Pancreas (tissue), 10 donors: ENCODE data around the gene POU2F2. TPM values are rescaled to one million over a fixed set of nuclear protein-coding genes. Genes with fewer than 3 reads are reported as not detected.

Source experiments
- ATAC-seq, 4 donors: fragments of 200-7000 bp; cut with Tn5 transposase; one replicate each; pipeline versions ENCODE4 v1.8.0 to v1.9.1; 2020; ENCODE audit warnings: mild to moderate bottlenecking in 4 of 4, moderate library complexity in 4 of 4
- DNase-seq, 6 donors: peaks; one replicate each; pipeline ENCODE4 v3.0.0-alpha.2; 2020
- FAIRE-seq: peaks from 2 replicates; lab custom pipeline; 2012; peaks lifted over from hg19 to GRCh38; lab: Jason Lieb, UNC
- H3K27ac ChIP-seq, 4 donors: fragments of 200-600 bp; sonication (generic); 1 replicate in 3 of 4; 2 replicates in 1 of 4; pipeline versions ENCODE4 v1.5.0 to v1.8.0; 2020
- H3K27me3 ChIP-seq, 4 donors: fragments of 200-600 bp; one replicate each; pipeline ENCODE4 v1.8.0; 2021
- H3K36me3 ChIP-seq, 3 donors: fragments of 200-600 bp; sonication (generic) in 1 of 3; one replicate each; pipeline versions ENCODE4 v1.5.0 to v1.8.0; 2020 to 2021
- H3K4me1 ChIP-seq, 3 donors: fragments of 200-600 bp; one replicate each; pipeline ENCODE4 v1.8.0; 2021
- H3K4me3 ChIP-seq, 4 donors: fragments of 200-600 bp; sonication (generic) in 2 of 4; one replicate each; pipeline versions ENCODE4 v1.5.0 to v1.8.0; 2020 to 2021
- H3K9me3 ChIP-seq, 4 donors: fragments of 200-600 bp; one replicate each; pipeline ENCODE4 v1.8.0; 2021
- WGBS, 2 donors: extraction: QIAGEN DNeasy Blood & Tissue Kit; methylation state at CpG; one replicate each; pipeline ENCODE4 v1.1.7; 2013; 5-methylcytosine and 5-hydroxymethylcytosine counted together
- intact Hi-C, 3 donors: fragments of 100-400 bp; cut with DNase I; formaldehyde crosslinking; loops; one replicate each; pipeline versions ENCODE4 v1.11.1 to v1.14.2; 2022
- polyA plus RNA-seq, 2 donors: library from polyadenylated mRNA; stranded (reverse); fragments of 200-250 nt; gene quantifications; one replicate each; pipeline ENCODE4 v1.2.3, GENCODE V29; 2013
- total RNA-seq, 6 donors: library from RNA; stranded (reverse); fragmentation: NEBNext Ultra II Directional in 4 of 6; extraction: Animal tissue kit (Norgen Biotek cat#: 25700) in 4 of 6; gene quantifications; one replicate each; pipeline versions ENCODE4 v1.2.1 to v1.2.4, GENCODE V29; 2021 to 2023
- TF ChIP-seq, protein P1 (sequence below), 4 donors: fragments of 200-600 bp; sonication (generic) in 3 of 4; IDR thresholded peaks; one replicate each; pipeline versions ENCODE4 v1.5.0 to v1.8.0; 2021; ENCODE audit warnings: antibody characterized with exemption in 4 of 4
- donor health status: healthy with polysubstance abuse.
- donor health status: DM: no; HTN: no; CAD: no; lungs with moderate emphysema.
- donor health status: DM: no; HTN: no; CAD: no.
- donor health status: control.
- donor health status: control.
- donor health status: Bipolar disorder and iron deficiency.
- donor health status: DM: yes; HTN: yes; CAD: no.
- donor health status: DM: no; HTN: no; CAD: no.
- donor health status: DM: no; HTN: no; CAD: no.
- donor health status: DM: yes; HTN: yes; CAD: no.

POU2F2 gene
- total and polyA plus RNA-seq, 8 donors, result 0.56 to 5.6 (median 1.3) TPM

DNA sequence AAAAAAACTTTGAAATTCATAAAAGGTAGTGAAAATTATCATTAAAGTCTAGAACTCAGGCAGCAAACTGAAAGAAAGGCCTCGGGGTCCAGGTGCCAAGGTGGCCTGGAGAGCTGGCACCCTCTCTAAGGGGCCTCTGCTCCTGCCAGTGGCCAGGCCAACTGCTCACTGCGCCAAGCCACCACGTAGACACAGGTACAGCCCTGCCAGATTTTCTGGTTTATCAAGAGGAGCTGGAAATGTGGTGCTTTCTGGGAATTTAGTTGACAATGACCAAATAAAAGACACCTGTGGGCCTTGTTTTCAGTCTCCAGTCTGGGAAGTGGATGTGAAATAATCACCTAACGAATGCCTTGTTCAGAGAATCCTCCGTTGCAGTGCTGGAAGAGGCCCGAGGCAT, 33.5 kb downstream of the POU2F2 start:
- intact Hi-C loops, result no loop called here
- H3K27ac ChIP-seq, result peak overlapping the region; percentile 47 to 93 (median 74)
- peaks cover 20 to 28% (median 22%) of the 10 kb centered on the region in 3 donors for H3K4me1 ChIP-seq
- FAIRE-seq (no peak), ATAC-seq (peak; percentile 85 to 94 (median 91)), DNase-seq (peak; percentile 71 to 90 (median 82))
- TF ChIP-seq, protein P1, sequence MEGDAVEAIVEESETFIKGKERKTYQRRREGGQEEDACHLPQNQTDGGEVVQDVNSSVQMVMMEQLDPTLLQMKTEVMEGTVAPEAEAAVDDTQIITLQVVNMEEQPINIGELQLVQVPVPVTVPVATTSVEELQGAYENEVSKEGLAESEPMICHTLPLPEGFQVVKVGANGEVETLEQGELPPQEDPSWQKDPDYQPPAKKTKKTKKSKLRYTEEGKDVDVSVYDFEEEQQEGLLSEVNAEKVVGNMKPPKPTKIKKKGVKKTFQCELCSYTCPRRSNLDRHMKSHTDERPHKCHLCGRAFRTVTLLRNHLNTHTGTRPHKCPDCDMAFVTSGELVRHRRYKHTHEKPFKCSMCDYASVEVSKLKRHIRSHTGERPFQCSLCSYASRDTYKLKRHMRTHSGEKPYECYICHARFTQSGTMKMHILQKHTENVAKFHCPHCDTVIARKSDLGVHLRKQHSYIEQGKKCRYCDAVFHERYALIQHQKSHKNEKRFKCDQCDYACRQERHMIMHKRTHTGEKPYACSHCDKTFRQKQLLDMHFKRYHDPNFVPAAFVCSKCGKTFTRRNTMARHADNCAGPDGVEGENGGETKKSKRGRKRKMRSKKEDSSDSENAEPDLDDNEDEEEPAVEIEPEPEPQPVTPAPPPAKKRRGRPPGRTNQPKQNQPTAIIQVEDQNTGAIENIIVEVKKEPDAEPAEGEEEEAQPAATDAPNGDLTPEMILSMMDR (IDR thresholded peaks at IDR 0.05), result no peak
- WGBS, 2 donors, result 40 to 43% methylated on average over 6 of the region's 6 CpGs
- no peaks in the 10 kb centered on the region for H3K27me3 ChIP-seq
- no peaks in the 10 kb centered on the region for H3K36me3 ChIP-seq
- no peaks in the 10 kb centered on the region for H3K9me3 ChIP-seq
- H3K4me3 ChIP-seq, result no peak overlapping the region

- H3K36me3 ChIP-seq, result no peaks in the 10 kb centered on the region
- H3K4me3 ChIP-seq, result no peak overlapping the region
- no peaks in the 10 kb centered on the region for H3K9me3 ChIP-seq
- ATAC-seq, result no peak
- peaks cover 20 to 28% (median 22%) of the 10 kb centered on the region in 3 donors for H3K4me1 ChIP-seq
- TF ChIP-seq, protein P1 (IDR thresholded peaks at IDR 0.05), result no peak
- DNase-seq, result no peak
- peak overlapping the region in 2 of 4 donors; percentile 85 to 93 for H3K27ac ChIP-seq
- intact Hi-C loops, result no loop called here
- no peaks in the 10 kb centered on the region for H3K27me3 ChIP-seq
- no peak for FAIRE-seq
- WGBS, 2 donors, result 42 to 43% methylated on average over 5 of the region's 5 CpGs
Measured at GRCh38 chr19:42097461-42097860, 34.8 kb downstream of the POU2F2 start.

DNA sequence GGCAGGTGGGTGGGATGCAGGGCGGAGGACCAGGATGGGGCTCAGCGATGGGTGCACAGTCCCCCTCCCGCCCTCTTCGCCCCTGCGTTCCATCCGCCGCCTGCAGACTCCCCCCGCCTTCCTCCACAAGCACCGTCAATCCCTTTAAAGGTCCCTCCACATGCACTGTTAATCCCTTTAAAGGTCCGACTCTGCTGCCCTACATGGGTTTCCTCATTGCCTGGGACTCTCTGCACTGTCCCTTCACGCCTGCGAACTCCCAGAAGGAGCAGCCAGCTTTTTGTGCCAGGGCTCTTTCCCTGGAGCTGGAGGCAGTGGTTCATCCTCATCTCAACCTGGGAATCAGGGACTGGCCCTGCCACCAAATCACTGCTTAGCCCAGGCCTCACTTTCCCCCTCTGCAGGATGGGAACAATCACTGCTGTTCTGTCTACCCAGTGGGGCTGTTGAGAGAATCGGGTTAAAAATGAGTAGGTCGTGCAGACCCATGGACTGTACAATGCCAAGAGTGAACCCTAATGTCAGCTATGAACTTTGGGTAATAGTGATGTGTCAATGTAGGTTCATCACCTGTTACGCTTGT, 35.9 kb downstream of the POU2F2 start:
- no peaks in the 10 kb centered on the region for H3K36me3 ChIP-seq
- intact Hi-C loops, result no loop called here
- no peaks in the 10 kb centered on the region for H3K27me3 ChIP-seq
- FAIRE-seq (no peak), ATAC-seq (no peak), DNase-seq (no peak)
- H3K4me1 ChIP-seq, result peaks cover 20 to 28% (median 22%) of the 10 kb centered on the region in 3 donors
- no peak overlapping the region for H3K4me3 ChIP-seq
- 65 to 67% methylated on average over 15 of the region's 15 CpGs for WGBS, 2 donors
- H3K9me3 ChIP-seq, result no peaks in the 10 kb centered on the region
- TF ChIP-seq, protein P1 (IDR thresholded peaks at IDR 0.05), result no peak
- no peak overlapping the region for H3K27ac ChIP-seq

DNA sequence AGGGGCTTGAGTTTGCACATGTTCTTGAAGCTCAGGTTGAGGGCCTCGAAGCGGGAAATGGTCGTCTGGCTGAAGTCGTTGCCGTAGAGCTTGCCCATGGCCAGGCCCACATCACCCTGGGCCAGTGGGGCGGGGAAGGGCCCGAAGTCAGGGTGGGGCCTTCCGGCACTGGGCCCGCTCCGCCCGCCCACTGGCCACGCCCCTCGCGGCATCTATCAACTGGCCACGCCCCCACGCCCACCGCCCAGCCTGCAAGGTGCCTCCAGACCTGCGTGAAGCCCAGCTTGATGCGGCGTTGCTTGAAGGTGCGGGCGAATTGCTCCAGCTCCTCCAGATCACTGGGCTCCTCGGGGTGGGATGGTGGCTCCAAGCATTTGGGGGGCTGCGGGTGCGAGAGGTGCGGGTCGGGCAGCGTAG, 36.4 kb downstream of the POU2F2 start:
- H3K9me3 ChIP-seq, result no peaks in the 10 kb centered on the region
- ATAC-seq (no peak), DNase-seq (peak in 1 of 6 donors; percentile 67), FAIRE-seq (no peak)
- intact Hi-C loops, result no loop called here
- no peaks in the 10 kb centered on the region for H3K36me3 ChIP-seq
- TF ChIP-seq, protein P1 (IDR thresholded peaks at IDR 0.05), result no peak
- H3K4me3 ChIP-seq, result no peak overlapping the region
- no peaks in the 10 kb centered on the region for H3K27me3 ChIP-seq
- WGBS, 2 donors, result 37 to 42% methylated on average over 28 of the region's 28 CpGs
- H3K27ac ChIP-seq, result no peak overlapping the region
- peaks cover 20 to 28% (median 22%) of the 10 kb centered on the region in 3 donors for H3K4me1 ChIP-seq

GRCh38 chr19:42095142-42095813, 37.0 kb downstream of the POU2F2 start:
- no peak overlapping the region for H3K4me3 ChIP-seq
- TF ChIP-seq, protein P1 (IDR thresholded peaks at IDR 0.05), result no peak
- no peak for FAIRE-seq
- H3K4me1 ChIP-seq, result peaks cover 20 to 24% (median 22%) of the 10 kb centered on the region in 3 donors
- H3K27me3 ChIP-seq, result no peaks in the 10 kb centered on the region
- H3K36me3 ChIP-seq, result no peaks in the 10 kb centered on the region
- no peaks in the 10 kb centered on the region for H3K9me3 ChIP-seq
- ATAC-seq, result no peak
- intact Hi-C loops, result no loop called here
- H3K27ac ChIP-seq, result no peak overlapping the region
- WGBS, 2 donors, result 84% methylated on average over 30 to 36 of the region's 36 CpGs
- peak in 1 of 6 donors; percentile 65 for DNase-seq
